IMR-90 (cell line): ENCODE data around the gene BTBD9. TPM values are rescaled to one million over a fixed set of nuclear protein-coding genes. Genes with fewer than 3 reads are reported as not detected.

ENCODE experiments used
- ATAC-seq: fragments of 200-7000 bp; cut with Tn5 transposase; 2 replicates; pipeline ENCODE4 v1.9.1; 2020; ENCODE audit warnings: low read depth, mild to moderate bottlenecking, moderate library complexity
- BruUV-seq: library from RNA; stranded (reverse); fragments of 400-500 nt; replicated peaks from 2 replicates; lab custom pipeline; 2021; lab: Mats Ljungman, UMichigan
- CTCF ChIA-PET: fragments of 300-600 bp; formaldehyde crosslinking; extraction: SDS; loops from one replicate; lab custom pipeline; 2021; ENCODE audit warnings: antibody characterized with exemption; lab: Yijun Ruan, JAX
- POLR2A ChIA-PET: fragments of 300-600 bp; sonication (Branson Sonifier 250); formaldehyde crosslinking; loops from one replicate; lab custom pipeline; 2022; ENCODE audit warnings: antibody characterized with exemption; ENCODE audit not compliant: unreplicated experiment; lab: Charles Lee
- DNase-seq: peaks from one replicate; pipeline ENCODE4 v3.0.0; 2013
- H2AFZ ChIP-seq: replicated peaks from 2 replicates; pipeline ENCODE3; 2013; ENCODE audit warnings: low read length, mild to moderate bottlenecking; ENCODE audit not compliant: poor library complexity
- H2AK5ac ChIP-seq: 2 replicates; pipeline ENCODE4 v1.6.1; 2013; ENCODE audit warnings: low read depth, low read length, inconsistent platforms
- H2AK9ac ChIP-seq: replicated peaks from 2 replicates; pipeline ENCODE3; 2013; ENCODE audit warnings: mild to moderate bottlenecking, low read depth, low read length, moderate library complexity; ENCODE audit not compliant: poor library complexity
- H2BK120ac ChIP-seq: 2 replicates; pipeline ENCODE4 v1.6.1; 2013; ENCODE audit warnings: low read depth, low read length, inconsistent platforms
- H2BK15ac ChIP-seq: 3 replicates; pipeline ENCODE4 v1.6.1; 2013; ENCODE audit warnings: low read depth, low read length, inconsistent platforms
- H2BK20ac ChIP-seq: 2 replicates; pipeline ENCODE4 v1.6.1; 2013; ENCODE audit warnings: low read depth, mild to moderate bottlenecking, inconsistent platforms, low read length, moderate library complexity
- H2BK5ac ChIP-seq: 2 replicates; pipeline ENCODE4 v1.6.1; 2013; ENCODE audit warnings: mild to moderate bottlenecking, low read depth, low read length, inconsistent platforms; ENCODE audit not compliant: poor library complexity, severe bottlenecking
- H3K14ac ChIP-seq: replicated peaks from 2 replicates; pipeline ENCODE4 v1.6.1; 2013; ENCODE audit warnings: low read depth, low read length, inconsistent platforms
- H3K18ac ChIP-seq: 2 replicates; pipeline ENCODE4 v1.6.1; 2013; ENCODE audit warnings: low read depth, low read length, control low read depth
- H3K23ac ChIP-seq: 2 replicates; pipeline ENCODE4 v1.6.1; 2013; ENCODE audit warnings: low read depth, low read length, inconsistent platforms
- H3K27ac ChIP-seq: 2 replicates; pipeline ENCODE4 v1.5.1; 2013; ENCODE audit warnings: mild to moderate bottlenecking, control low read depth, low read length; ENCODE audit not compliant: insufficient read depth
- H3K27me3 ChIP-seq: 2 replicates; pipeline ENCODE4 v1.6.1; 2013; ENCODE audit warnings: low read length; ENCODE audit not compliant: control insufficient read depth, insufficient read depth
- H3K36me3 ChIP-seq: 2 replicates; pipeline ENCODE4 v1.6.1; 2013; ENCODE audit warnings: low read length, mixed read lengths; ENCODE audit not compliant: control insufficient read depth, insufficient read depth
- H3K4ac ChIP-seq: 2 replicates; pipeline ENCODE4 v1.6.1; 2013; ENCODE audit warnings: low read depth, low read length, inconsistent platforms
- H3K4me1 ChIP-seq: 2 replicates; pipeline ENCODE4 v1.6.1; 2013; ENCODE audit warnings: low read length, mixed read lengths; ENCODE audit not compliant: control insufficient read depth, insufficient read depth
- H3K4me2 ChIP-seq: 2 replicates; pipeline ENCODE4 v1.6.1; 2013; ENCODE audit warnings: low read depth, mild to moderate bottlenecking, control low read depth, low read length, moderate library complexity
- H3K4me3 ChIP-seq: 2 replicates; pipeline ENCODE4 v1.5.1; 2013; ENCODE audit warnings: low read depth, mild to moderate bottlenecking, control low read depth, low read length, moderate library complexity; ENCODE audit not compliant: insufficient read depth
- H3K56ac ChIP-seq: 2 replicates; pipeline ENCODE4 v1.6.1; 2013; ENCODE audit warnings: low read length, inconsistent platforms; ENCODE audit not compliant: insufficient read depth; ENCODE audit errors: extremely low read depth
- H3K79me1 ChIP-seq, 2 experiments: 2 replicates each; pipeline ENCODE4 v1.6.1; 2013; ENCODE audit warnings: low read length in 2 of 2, inconsistent platforms in 1 of 2, low read depth in 1 of 2
- H3K9ac ChIP-seq: 2 replicates; pipeline ENCODE4 v1.6.1; 2013; ENCODE audit warnings: low read depth, low read length, control low read depth
- H3K9me1 ChIP-seq: 2 replicates; pipeline ENCODE4 v1.6.1; 2013; ENCODE audit warnings: low read length, inconsistent platforms; ENCODE audit not compliant: insufficient read depth
- H3K9me3 ChIP-seq: 2 replicates; pipeline ENCODE4 v1.6.1; 2013; ENCODE audit warnings: low read length; ENCODE audit not compliant: control insufficient read depth, insufficient read depth
- H4K20me1 ChIP-seq: 2 replicates; pipeline ENCODE4 v1.6.1; 2013; ENCODE audit warnings: low read length, inconsistent platforms; ENCODE audit not compliant: insufficient read depth
- H4K5ac ChIP-seq: 2 replicates; pipeline ENCODE4 v1.6.1; 2013; ENCODE audit warnings: mild to moderate bottlenecking, low read depth, low read length, control low read depth
- H4K8ac ChIP-seq, 2 experiments: 2 replicates each; pipeline ENCODE4 v1.6.1; 2013; ENCODE audit warnings: low read depth in 2 of 2, low read length in 2 of 2, control low read depth in 1 of 2, inconsistent platforms in 1 of 2
- H4K91ac ChIP-seq: 2 replicates; pipeline ENCODE4 v1.6.1; 2013; ENCODE audit warnings: low read depth, low read length, inconsistent platforms; ENCODE audit not compliant: insufficient read depth
- BHLHE40 ChIP-seq: fragments of 150-350 bp; IDR thresholded peaks from 2 replicates; pipeline ENCODE4 v1.6.1; 2016; ENCODE audit warnings: mild to moderate bottlenecking, low read depth, low read length
- CEBPB ChIP-seq: IDR thresholded peaks from 2 replicates; pipeline ENCODE4 v1.6.1; 2012; ENCODE audit warnings: low read depth, low read length, improper control_type of control experiment
- CHD1 ChIP-seq: IDR thresholded peaks from 2 replicates; pipeline ENCODE4 v1.6.1; 2012; ENCODE audit warnings: low read depth, low read length, improper control_type of control experiment
- FOS ChIP-seq: fragments of 150-350 bp; IDR thresholded peaks from 2 replicates; pipeline ENCODE4 v1.6.1; 2016; ENCODE audit warnings: low read depth, low read length
- MAZ ChIP-seq: IDR thresholded peaks from 2 replicates; pipeline ENCODE4 v1.6.1; 2012; ENCODE audit warnings: low read depth, mild to moderate bottlenecking, low read length, improper control_type of control experiment, moderate library complexity, borderline replicate concordance
- MXI1 ChIP-seq: IDR thresholded peaks from 2 replicates; pipeline ENCODE4 v1.6.1; 2012; ENCODE audit warnings: low read depth, mild to moderate bottlenecking, low read length, moderate library complexity, borderline replicate concordance
- NFE2L2 ChIP-seq: fragments of 150-350 bp; IDR thresholded peaks from 2 replicates; pipeline ENCODE4 v1.6.1; 2016; ENCODE audit warnings: low read depth, mild to moderate bottlenecking, low read length
- POLR2A ChIP-seq: IDR thresholded peaks from 2 replicates; pipeline ENCODE4 v1.6.1; 2012; ENCODE audit warnings: mild to moderate bottlenecking, low read depth, low read length
- RAD21 ChIP-seq: IDR thresholded peaks from 2 replicates; pipeline ENCODE4 v1.6.1; 2012; ENCODE audit warnings: low read length, improper control_type of control experiment
- RCOR1 ChIP-seq: IDR thresholded peaks from 2 replicates; pipeline ENCODE4 v1.6.1; 2012; ENCODE audit warnings: mild to moderate bottlenecking, low read length, improper control_type of control experiment; ENCODE audit not compliant: insufficient replicate concordance
- RFX5 ChIP-seq: IDR thresholded peaks from 2 replicates; pipeline ENCODE4 v1.8.0; 2012; ENCODE audit warnings: low read depth, mild to moderate bottlenecking, low read length, moderate library complexity
- SMC3 ChIP-seq: fragments of 150-350 bp; IDR thresholded peaks from 2 replicates; pipeline ENCODE4 v1.6.1; 2016; ENCODE audit warnings: low read depth, mild to moderate bottlenecking, antibody characterized with exemption, low read length, moderate library complexity
- WGBS, 2 experiments: methylation state at CpG; one replicate each; pipeline versions ENCODE4 v1.1.5 to v1.1.7; 2013; ENCODE audit warnings: missing lambda C conversion rate in 2 of 2; ENCODE audit not compliant: insufficient read length in 1 of 2; ENCODE audit errors: extremely low coverage in 2 of 2; 5-methylcytosine and 5-hydroxymethylcytosine counted together
- dilution Hi-C: fragments of 300-500 bp; cut with HindIII; formaldehyde crosslinking; loops from one replicate; pipeline ENCODE4 v1.14.3; 2018; ENCODE audit warnings: low sequenced_read_pairs; ENCODE audit not compliant: unreplicated experiment
- in situ Hi-C: fragments of 300-500 bp; cut with MboI; formaldehyde crosslinking; loops from 3 replicates; pipeline ENCODE4 v1.14.3; 2019; ENCODE audit warnings: low sequenced_read_pairs, inconsistent platforms, mixed read lengths
- intact Hi-C: fragments of 100-400 bp; cut with micrococcal nuclease; formaldehyde crosslinking; loops from 2 replicates; pipeline ENCODE4 v1.10.0; 2022
- polyA plus RNA-seq, 3 experiments: library from polyadenylated mRNA; depleted of rRNA; stranded (reverse); fragments of >200 nt; gene quantifications; 2 replicates each; pipeline ENCODE4 v1.2.3, GENCODE V29; 2012; ENCODE audit warnings: low replicate concordance in 1 of 3
- total RNA-seq: library from RNA; depleted of rRNA; stranded (reverse); fragments of >200 nt; gene quantifications from 2 replicates; pipeline ENCODE4 v1.2.3, GENCODE V29; 2012
- TF ChIP-seq, protein P1 (sequence below): fragments of 150-350 bp; IDR thresholded peaks from 2 replicates; pipeline ENCODE4 v1.6.1; 2016; ENCODE audit warnings: low read depth, mild to moderate bottlenecking, low read length, moderate library complexity, borderline replicate concordance
- TF ChIP-seq, protein P2 (sequence below): fragments of 150-350 bp; IDR thresholded peaks from 2 replicates; pipeline ENCODE4 v1.6.1; 2017; ENCODE audit warnings: mild to moderate bottlenecking, antibody characterized with exemption, low read length, low read depth
- TF ChIP-seq, protein P3 (sequence below): conservative IDR thresholded peaks from 2 replicates; pipeline ENCODE4 v1.5.1; 2012; ENCODE audit warnings: mild to moderate bottlenecking, low read depth, low read length, improper control_type of control experiment

BTBD9 gene
- total and polyA plus RNA-seq, 2 of the 4 experiments (the other 2 are of a cell fraction) = 4.1 to 22.0 TPM

DNA sequence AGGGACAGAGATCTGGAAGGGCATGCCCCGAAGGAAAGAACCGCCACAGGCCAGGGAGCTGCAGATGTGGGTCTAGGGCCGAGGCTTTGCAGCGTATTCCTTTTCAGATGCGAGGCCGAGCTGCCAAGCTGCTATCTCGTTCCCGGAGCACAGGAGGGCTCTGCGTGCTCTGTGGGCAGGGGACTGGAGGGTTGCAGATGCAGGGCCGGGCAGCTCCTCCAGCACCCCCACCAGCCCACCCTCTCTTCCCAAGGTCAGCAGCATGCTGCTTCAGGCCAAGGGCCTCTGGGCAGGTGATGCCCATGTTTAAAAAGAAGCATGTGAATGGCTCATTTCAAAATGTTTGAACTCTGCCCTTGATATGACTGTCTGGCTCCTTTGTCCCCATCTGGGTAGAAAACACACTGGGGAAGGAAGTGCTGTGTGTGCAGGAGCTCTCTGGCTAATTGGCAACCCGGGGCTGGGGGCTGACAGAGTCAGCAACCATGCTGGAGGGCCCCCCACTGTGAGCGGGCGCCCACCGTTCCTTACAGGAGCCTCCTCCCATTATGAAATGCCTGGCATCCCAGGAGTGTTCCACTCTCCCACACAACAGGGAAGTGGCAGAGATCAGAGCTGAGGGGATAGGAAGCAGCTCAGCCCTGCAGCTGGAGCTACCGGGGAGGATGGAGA, 466.9 kb downstream of the BTBD9 start:
- in situ Hi-C loops = no loop called here
- Histone ChIP-seq H4K91ac (no peak overlapping the region), H4K5ac (no peak overlapping the region), H2AFZ (no peak overlapping the region), H3K9ac (no peak overlapping the region), H3K27ac (no peak overlapping the region), H3K27me3 (no peaks in the 10 kb centered on the region), H3K9me3 (no peaks in the 10 kb centered on the region), H3K18ac (no peak overlapping the region), H2BK120ac (no peak overlapping the region), H3K4ac (no peak overlapping the region), H3K14ac (no peak overlapping the region), H3K36me3 (peaks cover 2% of the 10 kb centered on the region; the same call in 1 of the 2 replicates), H3K4me3 (no peak overlapping the region), H3K4me2 (no peak overlapping the region), H3K23ac (no peak overlapping the region), H3K4me1 (no peaks in the 10 kb centered on the region), H4K8ac (no peak overlapping the region), H2BK5ac (no peak overlapping the region), H2BK20ac (no peak overlapping the region), H3K79me1 (no peaks in the 10 kb centered on the region; a peak in 1 of 4 replicates), H4K20me1 (no peaks in the 10 kb centered on the region; the same call in 1 of the 2 replicates), H2BK15ac (no peak overlapping the region), H3K9me1 (peaks cover 3% of the 10 kb centered on the region; the same call in 1 of the 2 replicates), H2AK5ac (no peak overlapping the region), H2AK9ac (no peak overlapping the region), H3K56ac (no peak overlapping the region)
- ATAC-seq = no peak
- intact Hi-C loops = no loop called here
- 100% methylated on average over 1 of the region's 15 CpGs; no CpG with 5 or more reads in 1 of the 2 experiments for WGBS, 2 experiments
- TF ChIP-seq, protein P1, sequence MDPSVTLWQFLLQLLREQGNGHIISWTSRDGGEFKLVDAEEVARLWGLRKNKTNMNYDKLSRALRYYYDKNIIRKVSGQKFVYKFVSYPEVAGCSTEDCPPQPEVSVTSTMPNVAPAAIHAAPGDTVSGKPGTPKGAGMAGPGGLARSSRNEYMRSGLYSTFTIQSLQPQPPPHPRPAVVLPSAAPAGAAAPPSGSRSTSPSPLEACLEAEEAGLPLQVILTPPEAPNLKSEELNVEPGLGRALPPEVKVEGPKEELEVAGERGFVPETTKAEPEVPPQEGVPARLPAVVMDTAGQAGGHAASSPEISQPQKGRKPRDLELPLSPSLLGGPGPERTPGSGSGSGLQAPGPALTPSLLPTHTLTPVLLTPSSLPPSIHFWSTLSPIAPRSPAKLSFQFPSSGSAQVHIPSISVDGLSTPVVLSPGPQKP = no peak
- no peak for TF ChIP-seq NFE2L2
- TF ChIP-seq BHLHE40 = no peak
- TF ChIP-seq MXI1 = no peak
- no peak for TF ChIP-seq RAD21
- no peak for TF ChIP-seq RCOR1
- no peak for TF ChIP-seq SMC3
- no peak for TF ChIP-seq MAZ
- TF ChIP-seq, protein P2, sequence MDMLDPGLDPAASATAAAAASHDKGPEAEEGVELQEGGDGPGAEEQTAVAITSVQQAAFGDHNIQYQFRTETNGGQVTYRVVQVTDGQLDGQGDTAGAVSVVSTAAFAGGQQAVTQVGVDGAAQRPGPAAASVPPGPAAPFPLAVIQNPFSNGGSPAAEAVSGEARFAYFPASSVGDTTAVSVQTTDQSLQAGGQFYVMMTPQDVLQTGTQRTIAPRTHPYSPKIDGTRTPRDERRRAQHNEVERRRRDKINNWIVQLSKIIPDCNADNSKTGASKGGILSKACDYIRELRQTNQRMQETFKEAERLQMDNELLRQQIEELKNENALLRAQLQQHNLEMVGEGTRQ = no peak
- no peak for TF ChIP-seq CHD1
- TF ChIP-seq, protein P3, sequence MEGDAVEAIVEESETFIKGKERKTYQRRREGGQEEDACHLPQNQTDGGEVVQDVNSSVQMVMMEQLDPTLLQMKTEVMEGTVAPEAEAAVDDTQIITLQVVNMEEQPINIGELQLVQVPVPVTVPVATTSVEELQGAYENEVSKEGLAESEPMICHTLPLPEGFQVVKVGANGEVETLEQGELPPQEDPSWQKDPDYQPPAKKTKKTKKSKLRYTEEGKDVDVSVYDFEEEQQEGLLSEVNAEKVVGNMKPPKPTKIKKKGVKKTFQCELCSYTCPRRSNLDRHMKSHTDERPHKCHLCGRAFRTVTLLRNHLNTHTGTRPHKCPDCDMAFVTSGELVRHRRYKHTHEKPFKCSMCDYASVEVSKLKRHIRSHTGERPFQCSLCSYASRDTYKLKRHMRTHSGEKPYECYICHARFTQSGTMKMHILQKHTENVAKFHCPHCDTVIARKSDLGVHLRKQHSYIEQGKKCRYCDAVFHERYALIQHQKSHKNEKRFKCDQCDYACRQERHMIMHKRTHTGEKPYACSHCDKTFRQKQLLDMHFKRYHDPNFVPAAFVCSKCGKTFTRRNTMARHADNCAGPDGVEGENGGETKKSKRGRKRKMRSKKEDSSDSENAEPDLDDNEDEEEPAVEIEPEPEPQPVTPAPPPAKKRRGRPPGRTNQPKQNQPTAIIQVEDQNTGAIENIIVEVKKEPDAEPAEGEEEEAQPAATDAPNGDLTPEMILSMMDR = no peak
- TF ChIP-seq POLR2A = no peak
- TF ChIP-seq RFX5 = no peak
- no peak for TF ChIP-seq FOS
- TF ChIP-seq CEBPB = no peak
- dilution Hi-C loops = no loop called here
- no peak for DNase-seq
- ChIA-PET POLR2A (no interaction called here), CTCF (no interaction called here)
- BruUV-seq = no TSS peak
